Renal cortex interstitium (tissue), 11 donors: ENCODE measurements around the gene MCFD2. TPM values are rescaled to one million over a fixed set of nuclear protein-coding genes. Genes with fewer than 3 reads are reported as not detected.

Experiments used
- DNase-seq, 11 donors: peaks; one replicate each; pipeline ENCODE4 v3.0.0-alpha.2; 2013; ENCODE audit warnings: low read depth in 9 of 11, low spot score in 4 of 11; ENCODE audit errors: extremely low read depth in 1 of 11
- polyA plus RNA-seq, 3 donors: library from polyadenylated mRNA; unstranded; fragments of 120-200 nt; gene quantifications; one replicate each; pipeline ENCODE4 v1.2.1, GENCODE V29; 2013; ENCODE audit not compliant: insufficient read length in 3 of 3

MCFD2 gene
- polyA plus RNA-seq, 3 donors, result 86.1 to 94.0 (median 90.8) TPM

GRCh38 chr2:46862514-46862913 is 53.1 kb downstream of the MCFD2 start:
- DNase-seq, result no peak

GRCh38 chr2:46861916-46862315 is 53.7 kb downstream of the MCFD2 start:
- DNase-seq, result no peak

- no peak for DNase-seq
Measured at GRCh38 chr2:46859482-46859881, 56.1 kb downstream of the MCFD2 start.

- DNase-seq, result no peak
Measured at GRCh38 chr2:46858702-46859090, 56.9 kb downstream of the MCFD2 start.

DNA sequence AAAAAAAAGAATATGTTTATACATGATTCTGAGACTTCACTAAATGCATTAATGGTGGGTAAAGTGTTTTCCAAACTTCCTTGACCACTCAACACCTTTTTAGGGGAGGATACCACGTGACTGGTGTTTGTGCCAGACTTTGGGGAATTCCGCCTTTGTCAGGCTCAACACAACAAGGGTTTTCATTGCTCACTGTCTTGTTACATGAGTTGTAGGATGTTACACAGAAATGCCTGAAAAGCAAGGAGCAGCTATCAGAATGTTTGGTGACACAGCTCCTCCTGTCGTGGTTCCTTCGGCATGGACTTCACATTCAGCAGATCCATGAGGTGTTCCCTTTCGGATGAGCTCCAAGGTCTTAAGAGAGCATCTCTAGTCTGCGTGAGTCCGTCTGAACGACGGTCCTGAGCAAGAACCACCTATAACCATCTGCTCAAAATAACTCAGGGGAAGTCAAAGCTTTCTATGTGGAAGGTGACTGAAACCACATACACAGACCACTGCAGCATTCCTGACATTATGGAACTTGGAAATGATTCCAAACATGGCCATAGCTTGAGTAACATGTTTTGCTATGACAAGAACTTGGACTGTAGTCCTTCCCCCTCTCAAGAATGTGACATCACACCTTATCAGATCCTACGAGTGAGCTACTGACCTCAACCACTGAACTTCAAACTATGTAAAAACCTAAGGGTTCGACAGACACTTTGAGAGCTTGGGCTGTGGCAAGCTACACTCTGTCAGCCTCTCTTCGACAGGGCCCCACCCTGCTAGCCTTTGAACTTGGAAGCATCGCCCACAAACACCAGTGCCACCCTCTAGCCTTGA is 57.5 kb downstream of the MCFD2 start:
- no peak for DNase-seq

DNA sequence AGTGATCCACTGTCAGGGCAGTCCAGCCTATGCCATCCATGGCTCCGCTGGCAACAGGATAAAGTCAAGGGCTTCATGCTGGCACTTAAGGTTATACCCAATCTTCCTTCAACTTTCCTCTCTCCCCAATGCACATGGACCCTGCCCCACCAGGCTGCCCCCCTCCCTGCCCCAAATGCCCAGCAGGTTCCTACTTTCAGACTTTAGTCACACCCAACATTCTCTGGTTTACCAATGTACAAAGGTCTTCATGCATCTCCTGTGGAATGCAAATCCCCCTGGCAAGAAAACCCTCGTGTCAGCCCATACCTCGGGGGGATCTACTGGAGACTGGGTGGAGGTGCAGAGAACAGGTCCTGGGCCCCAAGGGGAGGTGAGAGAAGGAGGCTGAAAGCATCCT is 59.3 kb downstream of the MCFD2 start:
- no peak for DNase-seq

DNA sequence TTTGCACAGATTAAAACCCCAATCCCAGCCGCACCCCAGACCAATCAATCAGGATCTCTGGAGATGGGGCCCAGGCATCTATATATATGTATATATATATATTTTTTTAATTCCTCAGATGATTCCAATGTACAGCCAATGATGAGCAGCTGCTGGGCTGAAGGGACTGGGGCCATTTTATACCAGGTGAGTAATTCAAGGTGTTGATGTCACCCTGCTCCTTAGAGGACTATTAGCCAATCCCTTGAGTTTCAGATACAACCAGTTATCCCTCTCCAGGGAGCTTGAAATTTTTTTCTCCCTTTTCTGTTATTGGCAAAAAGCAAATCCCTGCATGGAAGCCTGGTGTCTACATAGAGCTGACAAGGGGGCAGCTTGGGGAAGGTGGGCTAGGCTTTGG is 59.8 kb downstream of the MCFD2 start:
- no peak for DNase-seq

- no peak for DNase-seq
Measured at GRCh38 chr2:46854260-46854659, 61.3 kb downstream of the MCFD2 start.

DNA sequence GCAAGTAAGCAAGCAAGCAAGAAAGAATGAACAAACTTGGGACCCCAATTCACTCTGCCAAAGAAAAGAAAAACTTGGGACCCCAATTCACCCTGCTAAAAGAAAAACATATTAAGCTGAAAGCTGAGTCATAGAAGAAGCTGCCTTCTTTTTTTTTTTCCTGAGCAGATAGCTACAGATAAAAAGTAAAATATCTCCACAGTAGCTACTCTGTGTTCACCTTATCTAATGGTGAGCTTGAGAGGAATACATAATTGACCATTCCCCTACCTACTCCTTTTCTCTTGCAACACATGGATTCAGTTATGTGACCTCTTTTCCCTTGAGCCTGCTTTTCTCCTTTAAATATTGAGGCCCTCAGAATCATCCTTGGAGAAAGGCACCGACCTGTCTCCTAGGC is 63.0 kb downstream of the MCFD2 start:
- no peak for DNase-seq

DNA sequence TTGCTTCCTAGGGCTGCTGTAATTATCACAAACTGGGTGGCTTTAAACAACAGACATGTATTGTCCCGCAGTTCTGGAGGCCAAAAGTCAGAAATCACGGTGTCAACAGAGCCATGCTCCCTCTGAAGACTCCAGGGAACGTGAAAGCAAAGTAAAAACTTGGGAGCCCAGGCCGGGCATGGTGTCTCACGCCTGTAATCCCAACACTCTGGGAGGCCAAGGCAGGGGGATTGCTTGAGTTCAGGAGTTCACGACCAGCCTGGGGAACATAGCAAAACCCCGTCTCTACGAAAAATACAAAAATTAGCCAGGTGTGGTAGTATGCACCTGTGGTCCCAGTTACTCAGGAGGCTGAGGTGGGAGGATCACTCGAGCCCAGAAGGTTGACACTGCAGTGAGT is 63.5 kb downstream of the MCFD2 start:
- no peak for DNase-seq

Other genes with a start within 250 kb of the MCFD2 start
- gene SOCS5, start 216.5 kb downstream of the MCFD2 start, polyA plus RNA-seq, result 10 to 100 TPM; 28.3 to 32.1 (median 28.8) TPM
- gene TTC7A, start 25.4 kb upstream of the MCFD2 start, polyA plus RNA-seq, result 10 to 100 TPM; 10.6 to 12.8 (median 10.8) TPM
- gene STPG4, start 239.5 kb upstream of the MCFD2 start, polyA plus RNA-seq, result under 1 TPM in 2 of 3 donors, not detected in 1; 0.17 to 0.37 TPM